Lower leg skin (tissue), 4 donors: ENCODE results near the gene DENND6B. TPM values are rescaled to one million over a fixed set of nuclear protein-coding genes. Genes with fewer than 3 reads are reported as not detected.

Source experiments
- DNase-seq, 2 donors: peaks; one replicate each; pipeline ENCODE4 v3.0.0-alpha.2; 2019; ENCODE audit warnings: low spot score in 2 of 2
- H3K4me3 ChIP-seq: fragments of 200-600 bp; sonication (generic); 2 replicates; pipeline ENCODE4 v1.5.1; 2017; ENCODE audit warnings: mild to moderate bottlenecking, low read depth; ENCODE audit not compliant: poor library complexity, severe bottlenecking
- CTCF ChIP-seq, 3 donors: fragments of 450-650 bp; IDR thresholded peaks; one replicate each; pipeline ENCODE4 v1.5.1; 2016; ENCODE audit warnings: antibody characterized with exemption in 3 of 3, mild to moderate bottlenecking in 3 of 3, moderate library complexity in 2 of 3
- POLR2A ChIP-seq, 2 donors: fragments of 450-650 bp; IDR thresholded peaks; one replicate each; pipeline ENCODE4 v1.6.1; 2016 to 2017; ENCODE audit warnings: antibody characterized with exemption in 2 of 2, mild to moderate bottlenecking in 1 of 2, moderate library complexity in 1 of 2
- WGBS, 2 donors: methylation state at CpG; one replicate each; pipeline ENCODE4 v1.1.5; 2018; 5-methylcytosine and 5-hydroxymethylcytosine counted together
- intact Hi-C: fragments of 100-400 bp; cut with DNase I; formaldehyde crosslinking; loops from one replicate; pipeline ENCODE4 v1.15.0; 2023; ENCODE audit warnings: low total_unique reads
- total RNA-seq, 4 donors: library from RNA; depleted of rRNA; stranded (reverse); fragments of >200 nt; gene quantifications; one replicate each; pipeline ENCODE4 v1.1.0, GENCODE V29; 2016

DENND6B gene
- total RNA-seq, 4 donors from 2014 or later, result 0.97 to 8.8 (median 6.5) TPM

- WGBS, 2 donors, result 17 to 19% methylated on average over 19 to 26 of the region's 42 CpGs
- no peak for DNase-seq
- no peak overlapping the region for H3K4me3 ChIP-seq
- intact Hi-C loops, result no loop called here
- TF ChIP-seq CTCF (IDR thresholded peaks at IDR 0.05), result no peak
- TF ChIP-seq POLR2A (IDR thresholded peaks at IDR 0.05), result no peak
These were observed 33.1 kb downstream of the DENND6B start for GRCh38 chr22:50293441-50294318.

GRCh38 chr22:50292643-50293440, 34.0 kb downstream of the DENND6B start:
- WGBS, 2 donors, result 67 to 76% methylated on average over 16 to 19 of the region's 29 CpGs
- no peak for DNase-seq
- intact Hi-C loops, result no loop called here
- no peak overlapping the region for H3K4me3 ChIP-seq
- TF ChIP-seq CTCF (IDR thresholded peaks at IDR 0.05), result no peak
- TF ChIP-seq POLR2A (IDR thresholded peaks at IDR 0.05), result no peak

GRCh38 chr22:50289942-50290630, 36.7 kb downstream of the DENND6B start:
- TF ChIP-seq CTCF (IDR thresholded peaks at IDR 0.05) (no peak), POLR2A (IDR thresholded peaks at IDR 0.05) (no peak)
- H3K4me3 ChIP-seq, result no peak overlapping the region
- no peak for DNase-seq
- WGBS, 2 donors, result 90 to 93% methylated on average over 30 to 37 of the region's 37 CpGs
- intact Hi-C loops, result no loop called here

GRCh38 chr22:50289151-50289941, 37.5 kb downstream of the DENND6B start:
- no peak for DNase-seq
- intact Hi-C loops, result no loop called here

More at GRCh38 chr22:50289151-50289941, 37.5 kb downstream of the DENND6B start:
- 82 to 87% methylated on average over 25 to 53 of the region's 57 CpGs for WGBS, 2 donors
- TF ChIP-seq POLR2A (IDR thresholded peaks at IDR 0.05), result no peak
- no peak for TF ChIP-seq CTCF (IDR thresholded peaks at IDR 0.05)
- no peak overlapping the region for H3K4me3 ChIP-seq
